Endodermal cell (in vitro differentiated cells): ENCODE results near the gene AGTRAP. TPM values are rescaled to one million over a fixed set of nuclear protein-coding genes. Genes with fewer than 3 reads are reported as not detected.

Experiments
- DNase-seq: peaks from one replicate; pipeline ENCODE4 v3.0.0-alpha.2; 2017
- H3K27ac ChIP-seq: 2 replicates; pipeline ENCODE4 v1.5.1; 2013; ENCODE audit warnings: mild to moderate bottlenecking, low read depth, low read length, moderate library complexity
- H3K27me3 ChIP-seq: 2 replicates; pipeline ENCODE4 v1.6.1; 2013; ENCODE audit warnings: mild to moderate bottlenecking, low read length, moderate library complexity; ENCODE audit not compliant: insufficient read depth, control insufficient read depth, poor library complexity, severe bottlenecking
- H3K36me3 ChIP-seq: 2 replicates; pipeline ENCODE4 v1.7.0; 2013; ENCODE audit warnings: mild to moderate bottlenecking, low read length, moderate library complexity; ENCODE audit not compliant: control insufficient read depth, insufficient read depth
- H3K4me1 ChIP-seq: one replicate; pipeline ENCODE4 v1.7.0; 2013; ENCODE audit warnings: low read length; ENCODE audit not compliant: control insufficient read depth, insufficient read depth
- H3K4me3 ChIP-seq: 2 replicates; pipeline ENCODE4 v1.5.1; 2013; ENCODE audit warnings: mild to moderate bottlenecking, low read length, moderate library complexity
- H3K9ac ChIP-seq: 2 replicates; pipeline ENCODE4 v1.6.1; 2013; ENCODE audit warnings: mild to moderate bottlenecking, low read length, moderate library complexity; ENCODE audit not compliant: poor library complexity, severe bottlenecking; ENCODE audit errors: extremely low read depth
- H3K9me3 ChIP-seq: 2 replicates; pipeline ENCODE4 v1.6.1; 2013; ENCODE audit warnings: mild to moderate bottlenecking, low read length, moderate library complexity; ENCODE audit not compliant: control insufficient read depth
- H3K27ac Mint-ChIP-seq: 2 replicates; pipeline ENCODE4 v1.8.0; 2020; ENCODE audit warnings: mixed read lengths
- H3K27me3 Mint-ChIP-seq: 2 replicates; pipeline ENCODE4 v1.8.0; 2021; ENCODE audit warnings: mild to moderate bottlenecking, mixed read lengths; ENCODE audit not compliant: insufficient read depth
- H3K36me3 Mint-ChIP-seq: 2 replicates; pipeline ENCODE4 v1.8.0; 2020; ENCODE audit warnings: low read depth, mixed read lengths
- H3K4me1 Mint-ChIP-seq: 2 replicates; pipeline ENCODE4 v1.8.0; 2020; ENCODE audit warnings: mixed read lengths
- H3K4me3 Mint-ChIP-seq: 2 replicates; pipeline ENCODE4 v1.8.0; 2020; ENCODE audit warnings: mild to moderate bottlenecking, moderate library complexity, mixed read lengths
- H3K9me3 Mint-ChIP-seq: 2 replicates; pipeline ENCODE4 v1.8.0; 2020; ENCODE audit warnings: mild to moderate bottlenecking, mixed read lengths
- CTCF ChIP-seq: fragments of 200-600 bp; sonication (generic); conservative IDR thresholded peaks from 2 replicates; pipeline ENCODE4 v1.5.0; 2021; ENCODE audit warnings: antibody characterized with exemption, mild to moderate bottlenecking
- WGBS, 2 experiments: methylation state at CpG; one replicate each; pipeline versions ENCODE4 v1.1.5 to v1.1.7; 2013; ENCODE audit warnings: missing lambda C conversion rate in 2 of 2, mixed read lengths in 1 of 2; ENCODE audit not compliant: insufficient coverage in 1 of 2, insufficient read length in 1 of 2; 5-methylcytosine and 5-hydroxymethylcytosine counted together
- total RNA-seq, 2 donors: library from RNA; stranded (reverse); fragmentation: NEBNext Ultra II Directional in 1 of 2; extraction: Animal tissue kit (Norgen Biotek cat#: 25700) in 1 of 2; gene quantifications; 2 replicates in 1 of 2; 3 replicates in 1 of 2; pipeline ENCODE4 v1.2.1, GENCODE V29; 2021

The AGTRAP gene
- total RNA-seq, 2 donors from 2014 or later, result 71.3 to 81.2 TPM

- Mint-ChIP-seq H3K4me3 (no peak overlapping the region), H3K4me1 (peaks cover 14% of the 10 kb centered on the region), H3K27ac (peak overlapping the region; percentile 32), H3K27me3 (no peaks in the 10 kb centered on the region), H3K9me3 (no peaks in the 10 kb centered on the region), H3K36me3 (peaks cover 28% of the 10 kb centered on the region)
- H3K36me3 ChIP-seq, result peaks cover 5% of the 10 kb centered on the region
- peak; percentile 32 for DNase-seq
- H3K27ac ChIP-seq, result no peak overlapping the region
- TF ChIP-seq CTCF, result no peak
- H3K9ac ChIP-seq, result no peak overlapping the region
- no peaks in the 10 kb centered on the region for H3K27me3 ChIP-seq
- H3K9me3 ChIP-seq, result no peaks in the 10 kb centered on the region
- peaks cover under 1% of the 10 kb centered on the region for H3K4me1 ChIP-seq
- WGBS, 2 experiments, result 94 to 99% methylated on average over 15 to 27 of the region's 27 CpGs
- H3K4me3 ChIP-seq, result no peak overlapping the region
Observed at GRCh38 chr1:11748294-11749202, 12.6 kb downstream of the AGTRAP start.

GRCh38 chr1:11749203-11749689, 13.3 kb downstream of the AGTRAP start:
- Mint-ChIP-seq H3K27ac (peak overlapping the region; percentile 32), H3K4me1 (peaks cover 21% of the 10 kb centered on the region), H3K9me3 (no peaks in the 10 kb centered on the region), H3K27me3 (no peaks in the 10 kb centered on the region), H3K4me3 (no peak overlapping the region), H3K36me3 (peaks cover 28% of the 10 kb centered on the region)
- H3K27me3 ChIP-seq, result no peaks in the 10 kb centered on the region
- peak; percentile 76 for TF ChIP-seq CTCF
- H3K4me1 ChIP-seq, result peaks cover 3% of the 10 kb centered on the region
- H3K27ac ChIP-seq, result no peak overlapping the region
- H3K9ac ChIP-seq, result no peak overlapping the region
- 89 to 100% methylated on average over 1 to 9 of the region's 9 CpGs for WGBS, 2 experiments
- H3K9me3 ChIP-seq, result no peaks in the 10 kb centered on the region
- DNase-seq, result peak; percentile 90
- H3K36me3 ChIP-seq, result peaks cover 5% of the 10 kb centered on the region
- no peak overlapping the region for H3K4me3 ChIP-seq

GRCh38 chr1:11749996-11750395, 14.1 kb downstream of the AGTRAP start:
- H3K9ac ChIP-seq, result no peak overlapping the region
- Mint-ChIP-seq H3K9me3 (no peaks in the 10 kb centered on the region), H3K4me1 (peaks cover 21% of the 10 kb centered on the region), H3K4me3 (no peak overlapping the region), H3K27ac (no peak overlapping the region), H3K36me3 (peaks cover 24% of the 10 kb centered on the region), H3K27me3 (no peaks in the 10 kb centered on the region)
- H3K27ac ChIP-seq, result no peak overlapping the region
- no peaks in the 10 kb centered on the region for H3K27me3 ChIP-seq
- no peaks in the 10 kb centered on the region for H3K9me3 ChIP-seq
- H3K4me3 ChIP-seq, result no peak overlapping the region
- peaks cover 3% of the 10 kb centered on the region for H3K4me1 ChIP-seq
- TF ChIP-seq CTCF, result no peak
- H3K36me3 ChIP-seq, result peaks cover 5% of the 10 kb centered on the region
- DNase-seq, result no peak
- 93 to 95% methylated on average over 13 to 15 of the region's 15 CpGs for WGBS, 2 experiments
